ENCODE data around the gene MYO10.

DNA sequence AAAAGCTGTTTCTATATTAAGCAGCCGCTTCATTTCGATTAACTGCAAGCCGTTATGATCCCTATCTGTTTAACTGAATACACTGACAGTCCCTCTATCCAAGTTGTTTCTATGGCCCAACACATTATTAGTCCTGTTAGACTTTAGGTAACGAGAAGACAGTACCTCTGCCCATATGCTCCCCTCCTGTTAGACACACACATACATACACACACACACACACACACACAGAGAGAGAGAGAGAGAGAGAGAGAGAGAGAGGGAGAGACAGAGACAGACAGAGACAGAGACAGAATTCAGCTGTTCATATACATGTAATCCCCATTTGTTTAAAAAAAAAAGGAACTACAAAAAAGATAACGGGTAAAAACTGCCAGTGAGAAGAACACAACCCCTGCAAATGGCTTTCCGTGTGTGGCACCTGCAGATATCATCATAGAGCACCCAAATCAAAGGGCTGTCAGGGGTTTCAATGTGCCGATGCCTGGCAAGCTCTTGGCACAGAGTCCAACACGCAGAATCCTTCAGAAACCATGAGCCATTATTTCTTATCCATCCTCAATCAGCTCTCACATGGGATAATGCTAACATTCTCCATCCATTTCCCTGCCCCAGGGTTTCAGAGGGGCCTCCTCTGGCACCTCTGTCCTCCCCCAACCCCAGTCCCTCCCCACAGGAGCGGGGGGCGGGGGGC, 144.0 kb downstream of the MYO10 start:
- TF ChIP-seq, protein P1, sequence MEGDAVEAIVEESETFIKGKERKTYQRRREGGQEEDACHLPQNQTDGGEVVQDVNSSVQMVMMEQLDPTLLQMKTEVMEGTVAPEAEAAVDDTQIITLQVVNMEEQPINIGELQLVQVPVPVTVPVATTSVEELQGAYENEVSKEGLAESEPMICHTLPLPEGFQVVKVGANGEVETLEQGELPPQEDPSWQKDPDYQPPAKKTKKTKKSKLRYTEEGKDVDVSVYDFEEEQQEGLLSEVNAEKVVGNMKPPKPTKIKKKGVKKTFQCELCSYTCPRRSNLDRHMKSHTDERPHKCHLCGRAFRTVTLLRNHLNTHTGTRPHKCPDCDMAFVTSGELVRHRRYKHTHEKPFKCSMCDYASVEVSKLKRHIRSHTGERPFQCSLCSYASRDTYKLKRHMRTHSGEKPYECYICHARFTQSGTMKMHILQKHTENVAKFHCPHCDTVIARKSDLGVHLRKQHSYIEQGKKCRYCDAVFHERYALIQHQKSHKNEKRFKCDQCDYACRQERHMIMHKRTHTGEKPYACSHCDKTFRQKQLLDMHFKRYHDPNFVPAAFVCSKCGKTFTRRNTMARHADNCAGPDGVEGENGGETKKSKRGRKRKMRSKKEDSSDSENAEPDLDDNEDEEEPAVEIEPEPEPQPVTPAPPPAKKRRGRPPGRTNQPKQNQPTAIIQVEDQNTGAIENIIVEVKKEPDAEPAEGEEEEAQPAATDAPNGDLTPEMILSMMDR (IDR thresholded peaks at IDR 0.05), result no peak
- no peak for TF ChIP-seq POLR2A (IDR thresholded peaks at IDR 0.05)
